ENCODE measurements around the gene GALNT9.
"Not testable (repeated sequence)": the region's sequence is repeated elsewhere in the genome, so short reads cannot be mapped to it uniquely, and the experiment has no call there.

GALNT9 gene

DNA sequence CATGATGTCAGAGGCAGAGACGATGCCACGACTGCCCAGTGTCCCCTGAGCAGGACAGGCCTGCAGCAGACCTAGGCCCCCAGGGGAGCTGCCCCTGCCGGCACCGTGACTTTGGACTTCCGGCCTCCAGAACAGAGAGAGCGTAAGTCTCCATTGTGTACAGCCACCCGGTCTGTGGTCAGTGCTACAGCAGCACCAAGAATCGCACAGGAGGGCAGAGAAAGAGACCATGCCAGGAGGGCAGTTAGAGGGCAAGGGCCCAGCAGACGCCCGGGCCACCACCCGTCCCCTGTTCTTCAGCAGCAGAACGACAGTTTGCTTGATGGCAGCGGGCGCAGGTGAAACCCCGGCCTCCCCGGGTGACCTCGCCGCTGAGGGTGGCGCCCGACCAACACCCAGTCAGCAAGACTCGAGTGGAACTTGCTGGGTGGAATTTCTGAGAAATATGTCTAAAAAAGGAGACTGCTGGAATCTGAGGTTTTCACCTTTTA, 19.7 kb downstream of the GALNT9 start:
- FAIRE-seq (no peak), DNase-seq (ENCODE audit: insufficient read length, low spot score) (no peak)
- TF ChIP-seq, protein P1, sequence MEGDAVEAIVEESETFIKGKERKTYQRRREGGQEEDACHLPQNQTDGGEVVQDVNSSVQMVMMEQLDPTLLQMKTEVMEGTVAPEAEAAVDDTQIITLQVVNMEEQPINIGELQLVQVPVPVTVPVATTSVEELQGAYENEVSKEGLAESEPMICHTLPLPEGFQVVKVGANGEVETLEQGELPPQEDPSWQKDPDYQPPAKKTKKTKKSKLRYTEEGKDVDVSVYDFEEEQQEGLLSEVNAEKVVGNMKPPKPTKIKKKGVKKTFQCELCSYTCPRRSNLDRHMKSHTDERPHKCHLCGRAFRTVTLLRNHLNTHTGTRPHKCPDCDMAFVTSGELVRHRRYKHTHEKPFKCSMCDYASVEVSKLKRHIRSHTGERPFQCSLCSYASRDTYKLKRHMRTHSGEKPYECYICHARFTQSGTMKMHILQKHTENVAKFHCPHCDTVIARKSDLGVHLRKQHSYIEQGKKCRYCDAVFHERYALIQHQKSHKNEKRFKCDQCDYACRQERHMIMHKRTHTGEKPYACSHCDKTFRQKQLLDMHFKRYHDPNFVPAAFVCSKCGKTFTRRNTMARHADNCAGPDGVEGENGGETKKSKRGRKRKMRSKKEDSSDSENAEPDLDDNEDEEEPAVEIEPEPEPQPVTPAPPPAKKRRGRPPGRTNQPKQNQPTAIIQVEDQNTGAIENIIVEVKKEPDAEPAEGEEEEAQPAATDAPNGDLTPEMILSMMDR (IDR thresholded peaks at IDR 0.05; ENCODE audit: insufficient read depth, missing control alignments) = no peak

DNA sequence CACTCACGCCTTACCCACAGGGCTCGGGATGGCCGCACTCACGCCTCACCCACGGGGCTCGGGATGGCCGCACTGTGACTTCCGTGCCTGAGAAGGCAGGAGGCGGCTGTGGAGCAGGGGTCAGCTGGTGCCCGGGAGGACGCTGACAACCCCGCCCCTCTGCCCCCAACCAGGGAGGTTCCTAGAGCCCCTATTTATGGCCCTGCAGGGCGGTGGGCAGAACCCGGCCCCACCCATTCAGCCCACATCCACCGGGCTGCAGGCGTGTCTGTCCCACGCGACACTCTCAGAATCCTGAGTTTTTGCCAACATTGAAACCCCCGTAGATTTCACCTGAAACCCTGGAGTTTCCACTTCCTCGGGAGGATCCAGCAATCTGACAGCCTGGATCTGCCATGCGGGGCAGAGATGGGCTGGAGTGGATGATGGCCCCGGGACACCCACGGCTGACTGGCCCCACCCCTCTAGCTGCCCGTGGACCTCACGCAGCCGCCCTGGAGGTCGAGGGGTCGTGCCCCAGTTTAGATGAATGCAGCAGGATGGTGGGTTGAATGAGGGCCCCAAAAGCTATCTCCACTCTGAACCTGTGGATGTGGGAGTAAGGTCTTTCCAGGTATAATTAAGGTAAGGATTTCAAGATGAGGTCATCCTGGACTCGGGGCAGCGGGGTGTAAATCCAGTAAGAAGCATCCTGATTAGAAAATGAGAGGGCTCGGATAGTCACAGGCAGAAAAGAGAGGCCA, 20.4 kb downstream of the GALNT9 start:
- TF ChIP-seq, protein P1 (IDR thresholded peaks at IDR 0.05; ENCODE audit: insufficient read depth, missing control alignments) = no peak
- DNase-seq (ENCODE audit: insufficient read length, low spot score) = no peak
- no peak for FAIRE-seq

DNA sequence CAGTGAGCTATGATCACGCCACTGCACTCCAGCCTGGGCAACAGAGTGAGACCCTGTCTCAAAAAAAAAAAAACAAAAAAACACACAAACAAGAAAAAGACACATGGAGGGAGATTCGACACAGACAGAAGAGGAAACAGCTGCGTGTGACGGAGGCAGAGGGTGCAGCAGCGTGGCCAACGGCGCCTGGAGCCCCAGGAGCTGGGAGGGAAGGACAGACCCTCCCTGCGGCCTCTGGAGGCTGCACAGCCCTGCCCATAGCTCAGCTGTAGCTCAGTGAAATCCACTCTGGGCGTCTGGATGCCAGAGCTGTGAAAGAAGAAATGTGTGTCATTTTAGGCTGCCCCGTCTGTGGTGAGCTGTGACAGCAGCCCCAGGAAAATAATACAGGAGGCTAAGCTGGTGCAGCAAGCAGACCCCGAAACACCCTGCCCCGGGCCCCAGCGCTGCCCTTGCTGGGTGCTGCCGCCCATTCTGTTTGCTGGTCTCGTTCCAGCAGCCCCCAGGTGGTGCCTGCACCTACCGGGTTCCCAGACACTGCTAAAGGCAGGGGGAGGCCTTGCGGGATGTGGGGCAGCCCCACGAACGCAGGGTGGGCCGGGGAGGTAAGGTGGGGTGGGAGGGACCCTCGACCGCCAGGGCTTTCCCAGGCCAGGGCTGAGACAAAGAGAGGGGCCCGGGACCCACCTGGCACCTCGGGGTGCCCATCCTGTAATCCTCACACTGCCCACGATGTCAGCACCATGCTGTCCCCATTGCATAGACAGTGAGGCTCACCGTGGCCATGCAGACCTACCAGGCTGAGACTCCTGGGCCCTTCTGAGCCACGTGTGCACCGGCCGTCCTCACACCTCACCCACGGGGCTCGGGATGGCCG, 21.2 kb downstream of the GALNT9 start:
- TF ChIP-seq, protein P1 (IDR thresholded peaks at IDR 0.05; ENCODE audit: insufficient read depth, missing control alignments) = no peak
- FAIRE-seq (no peak), DNase-seq (ENCODE audit: insufficient read length, low spot score) (no peak)

DNA sequence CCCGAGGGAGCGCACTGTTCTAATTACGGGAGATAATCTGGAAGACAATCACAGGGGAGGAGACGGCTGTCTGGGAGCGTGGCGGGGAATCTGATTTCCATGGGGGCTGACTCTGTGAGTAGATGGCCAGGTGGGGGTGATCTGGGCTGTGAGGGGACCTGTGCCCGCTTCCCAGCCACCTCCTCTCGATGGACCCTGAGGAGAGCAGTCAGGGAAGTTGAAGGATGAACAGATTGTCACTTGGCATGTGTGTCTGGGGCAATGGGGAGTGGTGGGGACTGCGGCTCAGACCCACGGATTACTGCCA, 22.6 kb downstream of the GALNT9 start:
- FAIRE-seq (no peak), DNase-seq (ENCODE audit: insufficient read length, low spot score) (no peak)
- TF ChIP-seq, protein P1 (IDR thresholded peaks at IDR 0.05; ENCODE audit: insufficient read depth, missing control alignments) = no peak

DNA sequence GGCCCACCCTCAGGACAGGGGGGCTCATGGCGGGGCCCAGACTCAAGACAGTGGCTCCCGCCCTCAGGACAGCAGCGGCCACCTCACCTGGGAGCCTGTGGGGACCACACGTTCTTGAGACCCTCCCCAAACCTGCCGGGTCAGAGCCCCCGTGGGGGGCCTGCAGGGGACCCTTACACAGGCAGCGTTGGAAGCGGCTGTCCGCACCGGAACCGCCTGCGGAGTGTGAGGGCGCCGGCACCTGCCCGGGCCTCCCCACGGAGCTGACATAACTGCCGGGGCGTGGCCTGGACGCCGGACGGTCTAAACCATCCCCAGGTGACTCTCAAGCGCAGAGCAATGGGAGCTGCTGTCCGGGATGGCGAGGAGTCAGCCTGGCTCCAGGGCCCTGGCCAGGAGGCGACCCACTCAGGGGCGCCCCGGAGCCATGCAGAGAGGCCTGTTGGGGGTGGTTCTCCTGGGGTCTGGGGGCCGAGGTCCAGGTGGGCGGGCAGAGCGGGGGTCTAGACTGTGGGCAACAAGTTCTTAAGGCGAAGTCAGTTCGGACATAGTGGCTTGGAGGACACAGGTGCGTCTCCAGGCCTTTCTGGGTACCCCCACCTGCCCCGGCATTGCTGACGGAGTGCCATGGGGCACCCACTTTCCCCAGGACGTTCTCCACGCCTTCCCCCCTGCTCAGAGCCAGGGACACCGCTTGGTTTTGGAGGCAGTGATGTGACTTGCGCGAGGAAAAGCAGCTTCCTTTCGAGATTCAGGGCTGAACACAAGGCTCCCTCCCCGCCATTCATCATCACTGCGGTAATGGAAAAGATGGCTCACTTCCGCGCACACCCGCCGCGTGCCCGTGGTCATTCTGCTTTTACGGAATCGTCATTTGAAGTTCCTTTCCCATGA, 23.2 kb downstream of the GALNT9 start:
- DNase-seq (ENCODE audit: insufficient read length, low spot score) = no peak
- TF ChIP-seq, protein P1 (IDR thresholded peaks at IDR 0.05; ENCODE audit: insufficient read depth, missing control alignments) = no peak
- no peak for FAIRE-seq

DNA sequence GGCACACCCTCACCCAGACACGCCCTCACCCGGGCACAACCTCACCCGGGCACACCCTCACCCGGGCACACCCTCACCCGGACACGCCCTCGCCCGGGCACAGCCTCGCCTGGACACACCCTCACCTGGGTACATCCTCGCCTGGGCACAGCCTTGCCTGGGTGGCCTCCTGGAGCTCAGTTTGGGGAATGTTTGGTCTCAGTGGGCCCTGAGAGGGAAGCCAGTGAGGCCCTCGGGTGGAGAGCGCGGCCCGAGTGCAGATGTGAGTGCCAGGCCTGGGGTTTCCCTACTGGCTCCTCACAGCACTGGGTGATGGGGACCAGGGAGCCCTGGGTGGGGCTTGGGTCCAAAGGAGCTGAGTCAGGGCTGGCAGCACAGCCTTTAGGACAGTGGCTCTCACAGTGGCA, 23.8 kb downstream of the GALNT9 start:
- DNase-seq (ENCODE audit: insufficient read length, low spot score) (no peak), FAIRE-seq (no peak)
- TF ChIP-seq, protein P1 (IDR thresholded peaks at IDR 0.05; ENCODE audit: insufficient read depth, missing control alignments) = no peak

DNA sequence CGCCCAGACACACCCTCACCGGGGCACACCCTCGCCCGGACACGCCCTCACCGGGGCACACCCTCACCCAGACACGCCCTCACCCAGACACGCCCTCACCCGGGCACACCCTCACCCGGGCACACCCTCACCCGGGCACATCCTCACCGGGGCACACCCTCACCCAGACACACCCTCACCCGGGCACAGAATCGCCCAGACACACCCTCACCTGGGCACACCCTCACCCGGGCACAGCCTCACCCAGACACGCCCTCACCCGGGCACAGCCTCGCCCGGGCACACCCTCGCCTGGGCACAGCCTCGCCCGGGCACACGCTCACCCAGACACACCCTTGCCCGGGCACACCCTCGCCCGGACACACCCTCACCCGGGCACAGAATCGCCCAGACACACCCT, 24.5 kb downstream of the GALNT9 start:
- not testable (repeated sequence) for FAIRE-seq; DNase-seq (ENCODE audit: insufficient read length, low spot score)

DNA sequence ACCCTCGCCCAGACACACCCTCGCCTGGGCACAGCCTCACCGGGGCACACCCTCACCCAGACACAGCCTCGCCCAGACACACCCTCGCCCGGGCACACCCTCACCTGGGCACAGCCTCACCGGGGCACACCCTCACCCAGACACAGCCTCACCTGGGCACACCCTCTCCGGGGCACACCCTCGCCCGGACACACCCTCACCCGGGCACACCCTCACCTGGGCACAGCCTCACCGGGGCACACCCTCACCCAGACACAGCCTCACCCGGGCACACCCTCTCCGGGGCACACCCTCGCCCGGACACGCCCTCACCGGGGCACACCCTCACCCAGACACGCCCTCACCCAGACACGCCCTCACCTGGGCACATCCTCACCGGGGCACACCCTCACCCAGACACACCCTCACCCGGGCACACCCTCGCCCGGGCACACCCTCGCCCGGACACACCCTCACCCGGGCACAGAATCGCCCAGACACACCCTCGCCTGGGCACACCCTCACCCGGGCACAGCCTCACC, 25.5 kb downstream of the GALNT9 start:
- not testable (repeated sequence) for DNase-seq (ENCODE audit: insufficient read length, low spot score); FAIRE-seq
